Esophagus squamous epithelium (tissue), 4 donors: ENCODE data around the gene MCL1.
"Not testable (repeated sequence)": the region's sequence is repeated elsewhere in the genome, so short reads cannot be mapped to it uniquely, and the experiment has no call there.

Experiments
- POLR2A ChIP-seq, 4 donors: fragments of 450-650 bp; IDR thresholded peaks; one replicate each; pipeline ENCODE4 v1.6.1; 2017; ENCODE audit warnings: antibody characterized with exemption in 4 of 4, mild to moderate bottlenecking in 4 of 4, moderate library complexity in 3 of 4
- TF ChIP-seq, protein P1 (sequence below), 6 experiments: fragments of 450-650 bp in 4 of 6; fragments of 200-600 bp in 2 of 6; sonication (generic) in 2 of 6; IDR thresholded peaks; one replicate each; pipeline ENCODE4 v1.5.1; 2016 to 2019; ENCODE audit warnings: antibody characterized with exemption in 6 of 6, mild to moderate bottlenecking in 4 of 6, moderate library complexity in 4 of 6

GRCh38 chr1:150581437-150581836, 2.0 kb upstream of the MCL1 start:
- TF ChIP-seq, protein P1, sequence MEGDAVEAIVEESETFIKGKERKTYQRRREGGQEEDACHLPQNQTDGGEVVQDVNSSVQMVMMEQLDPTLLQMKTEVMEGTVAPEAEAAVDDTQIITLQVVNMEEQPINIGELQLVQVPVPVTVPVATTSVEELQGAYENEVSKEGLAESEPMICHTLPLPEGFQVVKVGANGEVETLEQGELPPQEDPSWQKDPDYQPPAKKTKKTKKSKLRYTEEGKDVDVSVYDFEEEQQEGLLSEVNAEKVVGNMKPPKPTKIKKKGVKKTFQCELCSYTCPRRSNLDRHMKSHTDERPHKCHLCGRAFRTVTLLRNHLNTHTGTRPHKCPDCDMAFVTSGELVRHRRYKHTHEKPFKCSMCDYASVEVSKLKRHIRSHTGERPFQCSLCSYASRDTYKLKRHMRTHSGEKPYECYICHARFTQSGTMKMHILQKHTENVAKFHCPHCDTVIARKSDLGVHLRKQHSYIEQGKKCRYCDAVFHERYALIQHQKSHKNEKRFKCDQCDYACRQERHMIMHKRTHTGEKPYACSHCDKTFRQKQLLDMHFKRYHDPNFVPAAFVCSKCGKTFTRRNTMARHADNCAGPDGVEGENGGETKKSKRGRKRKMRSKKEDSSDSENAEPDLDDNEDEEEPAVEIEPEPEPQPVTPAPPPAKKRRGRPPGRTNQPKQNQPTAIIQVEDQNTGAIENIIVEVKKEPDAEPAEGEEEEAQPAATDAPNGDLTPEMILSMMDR (IDR thresholded peaks at IDR 0.05), result not testable (repeated sequence)
- TF ChIP-seq POLR2A (IDR thresholded peaks at IDR 0.05), result not testable (repeated sequence)
